SJSA1 (cell line): ENCODE measurements around the gene TMEM87B. TPM values are rescaled to one million over a fixed set of nuclear protein-coding genes. Genes with fewer than 3 reads are reported as not detected.

Experiments
- DNase-seq, 2 experiments: peaks; one replicate each; pipeline ENCODE4 v3.0.0-alpha.2; 2015 to 2020; ENCODE audit warnings: low spot score in 2 of 2, low read depth in 1 of 2
- H3K27ac ChIP-seq: fragments of 250-450 bp; sonication (Bioruptor Pico); 2 replicates; pipeline ENCODE4 v1.5.1; 2020; ENCODE audit warnings: mild to moderate bottlenecking, moderate library complexity
- H3K27me3 ChIP-seq: fragments of 250-450 bp; sonication (Bioruptor Pico); replicated peaks from 2 replicates; pipeline ENCODE4 v1.5.1; 2020; ENCODE audit warnings: mild to moderate bottlenecking, moderate library complexity
- H3K36me3 ChIP-seq: fragments of 250-450 bp; sonication (Bioruptor Pico); 2 replicates; pipeline ENCODE4 v1.5.1; 2020; ENCODE audit warnings: mild to moderate bottlenecking
- H3K4me1 ChIP-seq: fragments of 250-450 bp; sonication (Bioruptor Pico); replicated peaks from 2 replicates; pipeline ENCODE4 v1.6.1; 2021; ENCODE audit warnings: mild to moderate bottlenecking
- H3K4me3 ChIP-seq: fragments of 250-450 bp; sonication (Bioruptor Pico); 2 replicates; pipeline ENCODE4 v1.5.1; 2020; ENCODE audit warnings: mild to moderate bottlenecking
- H3K9me3 ChIP-seq: fragments of 250-450 bp; sonication (Bioruptor Pico); replicated peaks from 2 replicates; pipeline ENCODE4 v1.5.1; 2020; ENCODE audit warnings: mild to moderate bottlenecking
- total RNA-seq: library from RNA; depleted of rRNA; stranded (reverse); fragments of >200 nt; shearing (Covaris generic); gene quantifications from 2 replicates; pipeline ENCODE4 v1.2.3, GENCODE V29; 2014

Gene TMEM87B
- total RNA-seq, 1 experiment from 2014 or later = 32.5 TPM

DNA sequence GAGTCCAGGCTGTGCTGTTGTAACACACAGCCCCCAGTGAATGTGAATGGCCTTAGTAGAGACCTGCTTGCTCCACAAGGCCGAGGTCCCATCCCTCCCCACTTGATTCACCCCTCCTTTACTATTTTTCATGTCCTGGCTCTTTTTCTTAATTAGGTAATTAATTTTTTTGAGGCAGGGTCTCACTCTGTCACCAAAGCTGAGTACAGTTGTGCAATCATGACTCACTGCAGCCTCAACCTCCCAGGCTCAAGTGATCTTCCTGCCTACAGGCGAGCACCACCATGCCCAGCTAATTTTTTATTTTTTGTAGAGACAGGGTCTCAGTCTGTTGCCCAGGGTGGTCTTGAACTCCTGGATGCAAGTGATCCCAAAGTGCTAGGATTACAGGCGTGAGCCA, 102.4 kb downstream of the TMEM87B start:
- no peak for DNase-seq

DNA sequence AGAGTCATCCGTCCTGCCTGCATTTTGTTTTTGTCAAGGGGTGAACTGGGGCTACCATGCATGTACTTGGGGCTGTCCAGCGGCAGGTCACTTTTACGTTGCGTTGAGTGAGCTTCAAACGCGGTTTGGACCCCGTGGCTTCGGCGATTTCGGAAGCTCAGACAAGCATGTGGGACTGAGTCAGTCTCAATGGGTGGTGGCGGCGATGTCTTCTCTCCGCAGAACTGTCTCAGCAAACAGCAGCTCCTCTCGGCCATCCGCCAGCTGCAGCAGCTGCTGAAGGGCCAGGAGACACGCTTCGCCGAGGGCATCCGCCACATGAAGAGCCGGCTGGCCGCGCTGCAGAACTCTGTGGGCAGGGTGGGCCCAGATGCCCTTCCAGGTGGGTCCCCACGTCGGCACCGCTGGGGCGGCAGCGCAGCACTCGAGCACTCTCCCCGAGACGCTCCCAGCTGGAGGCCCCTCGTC, 104.4 kb downstream of the TMEM87B start:
- Histone ChIP-seq H3K36me3 (no peaks in the 10 kb centered on the region), H3K27me3 (no peaks in the 10 kb centered on the region), H3K4me3 (no peak overlapping the region), H3K9me3 (no peaks in the 10 kb centered on the region), H3K4me1 (0 out of 2 replicates have a peak, but pooled peaks cover 3% of the 10 kb centered on the region), H3K27ac (no peak overlapping the region)
- DNase-seq = no peak

More for the DNA sequence above, 102.4 kb downstream of the TMEM87B start:
- no peaks in the 10 kb centered on the region for H3K36me3 ChIP-seq
- H3K9me3 ChIP-seq = no peaks in the 10 kb centered on the region
- H3K27ac ChIP-seq = no peak overlapping the region
- H3K27me3 ChIP-seq = no peaks in the 10 kb centered on the region
- H3K4me3 ChIP-seq = no peak overlapping the region
- H3K4me1 ChIP-seq = 0 out of 2 replicates have a peak, but pooled peaks cover 3% of the 10 kb centered on the region

DNA sequence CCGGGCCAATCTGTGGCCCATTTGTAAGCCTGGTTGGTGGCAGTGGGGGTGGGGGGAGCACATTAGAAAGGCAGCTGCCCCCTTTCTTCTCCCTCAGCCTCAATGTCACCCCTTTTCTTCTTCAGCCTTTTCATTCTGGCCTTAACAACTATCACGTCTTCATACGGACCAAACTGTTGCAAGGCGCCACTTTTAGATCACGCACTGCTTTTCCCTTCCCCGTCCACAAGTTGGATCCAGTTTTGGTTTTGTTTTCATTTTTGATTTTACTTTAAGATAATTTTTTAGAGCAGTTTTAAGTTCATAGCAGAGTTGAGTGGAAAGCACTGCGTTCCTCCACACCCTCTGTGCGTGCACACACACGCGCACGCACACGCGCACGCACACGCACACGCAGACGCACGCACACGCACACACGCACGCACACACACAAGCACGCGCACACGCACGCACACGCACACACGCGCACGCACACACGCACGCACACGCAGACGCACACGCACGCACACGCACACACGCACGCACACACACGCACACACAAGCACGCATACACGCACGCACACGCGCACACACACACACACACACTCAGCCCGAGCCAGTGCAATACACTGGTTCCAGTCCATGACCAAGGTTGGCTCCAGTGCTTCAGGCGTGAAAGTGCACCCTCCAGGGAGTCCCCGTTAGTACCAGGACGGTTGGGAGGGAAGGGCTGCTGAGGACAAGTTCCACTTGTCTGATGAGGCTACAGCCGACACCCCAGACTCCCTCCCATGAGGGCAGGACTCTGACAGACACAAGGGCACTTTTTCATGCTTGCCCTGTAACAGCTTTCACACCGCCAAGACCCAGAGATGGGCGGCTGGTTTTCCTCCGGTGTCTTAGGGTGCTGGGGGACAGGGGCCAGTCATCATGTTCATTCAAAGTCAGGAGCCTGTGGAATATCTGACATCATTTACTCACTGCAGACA, 105.5 kb downstream of the TMEM87B start:
- H3K4me3 ChIP-seq = no peak overlapping the region
- peaks cover under 1% of the 10 kb centered on the region; the same call in 1 of the 2 replicates for H3K27me3 ChIP-seq
- DNase-seq = no peak
- H3K4me1 ChIP-seq = 0 out of 2 replicates have a peak, but pooled peaks cover 3% of the 10 kb centered on the region
- no peaks in the 10 kb centered on the region for H3K36me3 ChIP-seq
- H3K27ac ChIP-seq = no peak overlapping the region
- no peaks in the 10 kb centered on the region for H3K9me3 ChIP-seq

DNA sequence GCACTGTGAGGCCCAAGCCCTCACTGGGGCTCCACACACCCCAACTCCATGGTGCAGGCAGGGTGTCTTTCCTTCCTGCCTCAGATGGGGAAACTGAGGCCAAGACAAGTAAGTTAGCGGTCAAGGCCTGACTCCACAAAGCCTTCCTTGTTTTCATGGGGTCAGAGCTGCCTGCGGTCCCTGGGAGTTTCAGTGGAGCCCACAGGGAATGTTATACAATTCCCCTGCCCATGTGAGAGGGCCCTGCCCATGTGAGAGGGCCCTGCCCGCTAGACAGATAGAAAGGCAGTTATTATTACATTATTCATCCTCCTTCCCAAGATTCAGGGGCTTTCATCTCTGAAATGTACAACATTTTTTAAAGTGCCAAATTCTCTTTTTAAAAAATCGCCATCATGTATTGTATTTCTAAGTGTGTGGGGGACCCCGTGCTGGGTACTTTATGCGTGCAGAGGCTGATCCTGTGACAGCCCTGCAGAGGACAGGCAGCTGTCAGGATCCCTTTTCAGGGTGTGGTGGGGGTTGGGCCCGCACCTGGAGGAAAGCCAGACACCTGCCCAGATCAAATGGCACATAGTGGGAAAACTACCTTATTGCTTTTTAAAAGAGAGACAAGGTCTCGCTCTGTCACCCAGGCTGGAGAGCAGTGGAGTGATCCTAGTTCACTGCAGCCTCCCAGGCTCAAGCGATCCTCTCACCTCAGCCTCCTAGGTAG, 106.5 kb downstream of the TMEM87B start:
- no peaks in the 10 kb centered on the region for H3K4me1 ChIP-seq
- H3K36me3 ChIP-seq = no peaks in the 10 kb centered on the region
- H3K27ac ChIP-seq = no peak overlapping the region
- no peak overlapping the region for H3K4me3 ChIP-seq
- H3K9me3 ChIP-seq = no peaks in the 10 kb centered on the region
- no peak for DNase-seq
- H3K27me3 ChIP-seq = peaks cover 3% of the 10 kb centered on the region; the same call in 1 of the 2 replicates

DNA sequence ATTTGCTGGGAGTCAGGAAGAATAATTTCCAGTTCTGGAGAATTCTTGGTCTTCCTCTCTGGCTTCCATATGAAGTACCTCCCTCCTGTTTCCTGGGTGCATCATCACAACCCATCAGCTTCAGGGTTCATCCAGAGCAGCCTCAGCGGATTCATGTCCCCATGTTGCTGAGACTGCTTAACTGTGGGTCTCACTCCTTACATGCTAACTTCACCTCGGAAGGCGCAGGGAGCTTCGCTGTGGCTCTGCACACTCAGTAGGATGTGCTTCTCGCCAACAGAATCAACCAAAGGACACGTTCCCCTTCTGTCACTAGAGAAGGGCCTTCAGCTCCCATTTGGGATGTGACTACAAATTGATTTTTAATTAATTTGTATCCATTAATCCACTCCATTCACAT, 107.3 kb downstream of the TMEM87B start:
- Histone ChIP-seq H3K4me3 (no peak overlapping the region), H3K36me3 (no peaks in the 10 kb centered on the region), H3K27ac (no peak overlapping the region), H3K4me1 (no peaks in the 10 kb centered on the region), H3K27me3 (peaks cover 3% of the 10 kb centered on the region; the same call in 1 of the 2 replicates), H3K9me3 (no peaks in the 10 kb centered on the region)
- no peak for DNase-seq

DNA sequence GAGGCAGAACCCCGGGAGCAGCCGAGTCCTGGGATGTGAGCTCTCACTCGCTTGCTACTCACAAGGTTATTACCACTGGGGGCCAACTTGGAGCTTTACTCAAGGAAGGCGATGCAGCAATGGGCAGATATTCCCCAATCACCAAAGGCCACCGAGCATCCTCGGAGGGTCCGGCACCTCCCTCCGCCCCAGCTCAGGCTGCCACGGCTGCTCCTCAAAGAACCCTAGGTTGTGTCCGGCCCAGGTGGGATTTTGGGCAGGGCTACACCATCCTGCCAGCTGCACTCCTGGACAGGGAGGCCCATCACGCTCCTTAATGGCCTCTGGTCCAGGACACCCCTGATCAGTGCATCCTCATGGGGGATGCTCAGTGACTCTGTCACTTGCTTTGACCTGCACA, 107.9 kb downstream of the TMEM87B start:
- Histone ChIP-seq H3K4me3 (no peak overlapping the region), H3K36me3 (no peaks in the 10 kb centered on the region), H3K27me3 (peaks cover 3% of the 10 kb centered on the region; the same call in 1 of the 2 replicates), H3K9me3 (no peaks in the 10 kb centered on the region), H3K27ac (no peak overlapping the region), H3K4me1 (no peaks in the 10 kb centered on the region)
- no peak for DNase-seq

DNA sequence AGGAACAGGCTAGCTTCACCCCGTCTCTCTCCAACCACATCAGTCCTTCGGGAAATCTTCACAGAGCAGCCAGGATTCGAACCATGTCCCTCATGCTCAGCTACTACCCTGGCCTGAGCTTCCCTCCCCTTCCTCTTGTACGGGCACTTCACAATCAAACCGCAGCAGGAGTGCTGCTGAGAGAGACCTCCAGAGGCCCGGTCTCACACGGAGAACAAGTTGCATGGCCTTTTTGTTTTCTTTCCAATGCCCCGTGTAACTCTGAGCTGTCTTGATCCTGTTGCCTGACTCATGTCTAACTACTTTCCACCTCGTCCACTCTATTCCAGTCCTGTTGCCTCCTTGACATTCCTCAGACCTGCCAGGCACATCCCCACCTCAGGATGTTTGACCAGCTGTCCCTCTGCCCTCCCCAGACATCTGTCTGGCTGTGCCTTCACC, 108.5 kb downstream of the TMEM87B start:
- Histone ChIP-seq H3K27me3 (peaks cover 3% of the 10 kb centered on the region; the same call in 1 of the 2 replicates), H3K9me3 (no peaks in the 10 kb centered on the region), H3K36me3 (no peaks in the 10 kb centered on the region), H3K27ac (no peak overlapping the region), H3K4me1 (no peaks in the 10 kb centered on the region), H3K4me3 (no peak overlapping the region)
- DNase-seq = no peak

DNA sequence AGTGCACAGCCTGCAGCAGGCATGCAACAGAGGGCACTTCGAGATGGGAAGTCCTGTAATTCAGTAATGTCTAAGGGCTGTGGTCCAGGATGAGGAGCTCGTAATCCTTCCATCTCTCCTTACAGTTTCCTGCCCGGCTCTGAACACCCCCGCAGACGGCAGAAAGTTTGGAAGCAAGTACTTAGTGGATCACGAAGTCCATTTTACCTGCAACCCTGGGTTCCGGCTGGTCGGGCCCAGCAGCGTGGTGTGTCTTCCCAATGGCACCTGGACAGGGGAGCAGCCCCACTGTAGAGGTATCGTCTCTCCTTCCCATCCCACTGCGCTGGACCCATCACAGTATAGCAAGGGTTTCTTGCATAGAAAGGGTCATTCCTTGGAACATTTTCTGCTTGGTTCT, 109.8 kb downstream of the TMEM87B start:
- Histone ChIP-seq H3K27me3 (peaks cover 3% of the 10 kb centered on the region; the same call in 1 of the 2 replicates), H3K9me3 (no peaks in the 10 kb centered on the region), H3K36me3 (no peaks in the 10 kb centered on the region), H3K4me1 (no peaks in the 10 kb centered on the region), H3K4me3 (no peak overlapping the region), H3K27ac (no peak overlapping the region)
- DNase-seq = no peak

DNA sequence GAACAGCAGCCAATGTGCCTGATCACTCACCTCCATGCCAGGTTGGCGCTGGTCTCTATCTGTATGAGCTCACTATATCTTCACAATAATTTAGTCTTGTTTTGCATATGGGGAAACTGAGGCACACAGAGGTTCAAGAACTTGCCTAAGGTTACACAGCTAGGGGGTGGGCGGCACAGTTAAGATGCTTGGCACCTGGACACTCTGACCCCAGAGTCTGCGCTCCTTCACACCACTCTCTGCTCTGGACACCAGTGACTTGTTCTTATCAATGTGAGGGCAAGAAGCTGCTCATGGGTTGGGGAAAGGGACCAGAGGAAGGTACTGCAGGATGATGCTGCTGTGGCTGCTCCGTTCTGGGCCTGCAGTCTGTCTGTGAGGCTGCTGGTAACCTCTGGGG, 110.2 kb downstream of the TMEM87B start:
- no peaks in the 10 kb centered on the region for H3K4me1 ChIP-seq
- H3K4me3 ChIP-seq = no peak overlapping the region
- no peaks in the 10 kb centered on the region for H3K36me3 ChIP-seq
- no peak for DNase-seq
- H3K27ac ChIP-seq = no peak overlapping the region
- H3K9me3 ChIP-seq = no peaks in the 10 kb centered on the region
- peaks cover 3% of the 10 kb centered on the region; the same call in 1 of the 2 replicates for H3K27me3 ChIP-seq

DNA sequence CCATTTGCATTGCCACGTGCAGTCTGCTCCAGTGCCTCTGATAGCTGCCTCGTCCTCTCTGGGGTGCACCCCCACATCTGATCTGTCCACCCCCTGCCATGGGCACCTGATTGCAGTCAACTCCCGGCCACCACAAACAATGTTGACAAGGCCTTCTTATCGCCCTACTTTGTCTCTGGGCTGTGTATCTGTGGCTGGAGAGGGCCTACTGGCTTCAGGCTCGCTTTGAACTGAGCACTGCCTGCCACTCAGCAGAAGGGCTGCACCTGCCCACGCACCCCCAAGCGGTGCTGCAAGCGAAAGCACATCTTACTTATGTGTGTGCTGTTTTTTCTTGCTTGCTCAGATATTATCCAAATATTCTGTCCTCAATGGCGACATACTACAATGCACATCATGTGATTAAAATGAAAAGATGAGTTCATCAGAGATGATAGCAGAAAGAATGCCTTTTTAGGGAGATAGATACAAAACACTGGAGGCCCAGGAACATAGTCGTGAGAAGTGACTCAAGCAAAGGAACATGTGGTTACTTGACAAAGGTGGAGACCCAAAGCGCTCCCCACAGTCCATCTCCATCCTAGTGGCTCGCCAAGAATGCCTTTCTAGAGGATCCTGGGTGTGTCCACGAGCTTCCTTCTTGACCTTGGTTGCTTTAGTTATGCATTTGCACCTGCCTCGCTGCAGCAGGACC, 111.9 kb downstream of the TMEM87B start:
- H3K4me1 ChIP-seq = no peaks in the 10 kb centered on the region
- DNase-seq = no peak
- no peak overlapping the region for H3K27ac ChIP-seq
- H3K4me3 ChIP-seq = no peak overlapping the region
- no peaks in the 10 kb centered on the region for H3K9me3 ChIP-seq
- H3K27me3 ChIP-seq = peaks cover 3% of the 10 kb centered on the region
- H3K36me3 ChIP-seq = no peaks in the 10 kb centered on the region

DNA sequence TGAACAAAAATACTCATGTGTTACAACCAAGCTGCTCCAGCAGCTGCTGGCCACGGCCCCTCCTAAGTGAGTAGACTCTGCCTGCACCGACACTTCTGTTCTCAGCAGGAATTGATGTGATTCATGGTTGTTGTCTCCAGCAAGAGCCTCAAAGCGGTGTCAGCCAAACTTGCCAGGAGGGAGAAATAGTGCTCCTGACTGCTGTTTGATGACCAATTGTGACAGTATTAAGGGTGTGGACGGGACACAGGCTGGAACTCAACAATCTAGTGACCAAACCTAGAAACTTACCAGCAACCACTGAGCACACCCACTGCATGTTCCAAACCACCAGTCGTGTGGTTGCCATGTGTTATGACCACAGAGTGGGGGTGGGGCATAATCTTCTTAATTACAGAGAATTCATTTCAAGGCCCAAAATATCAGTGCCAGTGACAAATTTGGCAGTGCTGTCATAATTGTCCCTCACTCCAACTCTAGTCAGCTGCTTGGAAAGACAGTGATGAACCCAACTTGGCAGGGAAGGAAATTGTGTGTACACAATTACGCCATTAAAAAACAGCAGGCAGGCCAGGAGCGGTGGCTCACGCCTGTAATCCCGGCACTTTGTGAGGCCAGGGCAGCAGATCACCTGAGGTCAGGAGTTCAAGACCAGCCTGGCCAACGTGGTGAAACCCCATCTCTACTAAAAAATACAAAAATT, 113.5 kb downstream of the TMEM87B start:
- Histone ChIP-seq H3K9me3 (no peaks in the 10 kb centered on the region), H3K27ac (no peak overlapping the region), H3K27me3 (peaks cover 7% of the 10 kb centered on the region), H3K36me3 (no peaks in the 10 kb centered on the region), H3K4me3 (no peak overlapping the region), H3K4me1 (no peaks in the 10 kb centered on the region)
- DNase-seq = no peak
